GM15510 (cell line): ENCODE results near the gene SETD3.

Experiments
- POLR2A ChIP-seq: IDR thresholded peaks from 3 replicates; pipeline ENCODE4 v1.6.1; 2011; ENCODE audit warnings: borderline replicate concordance; ENCODE audit not compliant: insufficient read length; ENCODE audit errors: extremely low read depth

SETD3 gene

GRCh38 chr14:99348816-99349614 lies 131.6 kb downstream of the SETD3 start:
- no peak for TF ChIP-seq POLR2A
